Smooth muscle cell (in vitro differentiated cells): Measurements from ENCODE around the gene JAG1. TPM values are rescaled to one million over a fixed set of nuclear protein-coding genes. Genes with fewer than 3 reads are reported as not detected.
A peak's percentile ranks its signal among the peaks of the same experiment; 100 is the strongest.

Experiments
- DNase-seq: peaks from one replicate; lab custom pipeline; 2025; ENCODE audit not compliant: unreplicated experiment; lab: John Stamatoyannopoulos, UW
- H2AFZ ChIP-seq: fragments of 200-600 bp; sonication (generic); 2 replicates; pipeline ENCODE4 v1.6.0; 2016; ENCODE audit warnings: antibody characterized with exemption, low read depth, mild to moderate bottlenecking
- H3F3A ChIP-seq: fragments of 200-600 bp; sonication (generic); 2 replicates; pipeline ENCODE4 v1.6.0; 2017; ENCODE audit warnings: antibody characterized with exemption, low read depth
- H3K27ac ChIP-seq: fragments of 200-600 bp; sonication (generic); 2 replicates; pipeline ENCODE4 v1.5.1; 2016; ENCODE audit warnings: low read depth, mild to moderate bottlenecking
- H3K27me3 ChIP-seq: fragments of 200-600 bp; sonication (generic); 2 replicates; pipeline ENCODE4 v1.6.1; 2016; ENCODE audit warnings: low read depth, mild to moderate bottlenecking
- H3K36me3 ChIP-seq: fragments of 200-600 bp; sonication (generic); 2 replicates; pipeline ENCODE4 v1.5.1; 2016; ENCODE audit warnings: low read depth
- H3K4me1 ChIP-seq: fragments of 200-600 bp; sonication (generic); 2 replicates; pipeline ENCODE4 v1.5.1; 2016; ENCODE audit warnings: low read depth
- H3K4me2 ChIP-seq: fragments of 200-600 bp; sonication (generic); 2 replicates; pipeline ENCODE4 v1.6.0; 2016; ENCODE audit warnings: mild to moderate bottlenecking
- H3K4me3 ChIP-seq: fragments of 200-600 bp; sonication (generic); 2 replicates; pipeline ENCODE4 v1.5.1; 2016; ENCODE audit warnings: mild to moderate bottlenecking
- H3K79me2 ChIP-seq: fragments of 200-600 bp; sonication (generic); 2 replicates; pipeline ENCODE4 v1.6.0; 2016; ENCODE audit warnings: low read depth, mild to moderate bottlenecking
- H3K9ac ChIP-seq: fragments of 200-600 bp; sonication (generic); 2 replicates; pipeline ENCODE4 v1.6.0; 2016; ENCODE audit warnings: low read depth
- H3K9me3 ChIP-seq: fragments of 200-600 bp; sonication (generic); replicated peaks from 2 replicates; pipeline ENCODE4 v1.5.1; 2016; ENCODE audit warnings: low read depth
- H4K20me1 ChIP-seq: fragments of 200-600 bp; sonication (generic); 2 replicates; pipeline ENCODE4 v1.6.0; 2016; ENCODE audit warnings: low read depth
- WGBS: methylation state at CpG from one replicate; pipeline ENCODE4 v1.1.7; 2016; ENCODE audit warnings: low lambda C conversion rate; 5-methylcytosine and 5-hydroxymethylcytosine counted together
- polyA plus RNA-seq: library from polyadenylated mRNA; unstranded; fragments of >200 nt; fragmentation: Nextera tagmentation; extraction: Ambion mirVana; gene quantifications from 2 replicates; pipeline ENCODE4 v1.2.1, GENCODE V29; 2016
- total RNA-seq: library from RNA; depleted of rRNA; stranded (reverse); fragments of >200 nt; gene quantifications from 2 replicates; pipeline ENCODE4 v1.2.3, GENCODE V29; 2014
- TF ChIP-seq, protein P1 (sequence below): fragments of 200-600 bp; sonication (generic); IDR thresholded peaks from 2 replicates; pipeline ENCODE4 v1.5.1; 2017; ENCODE audit warnings: borderline replicate concordance, mild to moderate bottlenecking, antibody characterized with exemption; ENCODE audit not compliant: insufficient read depth, poor library complexity, severe bottlenecking

Gene JAG1
- total and polyA plus RNA-seq, 2 experiments from 2014 or later = 45.0 to 126 TPM

DNA sequence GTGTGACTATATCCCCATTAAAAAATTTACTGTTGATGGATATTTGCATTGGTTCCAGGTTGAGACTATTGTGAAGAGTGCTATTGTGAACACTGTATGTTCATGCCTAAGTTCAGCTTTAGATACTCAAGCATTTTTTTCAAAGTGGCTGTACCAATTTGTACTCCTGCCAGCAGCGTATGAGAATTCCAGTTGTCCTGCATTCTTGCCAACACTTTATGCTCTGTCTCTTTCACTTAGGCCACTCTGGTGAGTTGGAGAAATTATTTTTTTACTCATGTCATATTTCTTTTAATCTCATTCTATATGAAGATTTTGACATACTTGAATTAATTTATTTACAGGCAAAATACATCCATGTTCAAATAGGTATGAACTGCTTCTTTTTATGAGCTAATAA, 76.2 kb downstream of the JAG1 start:
- WGBS = 91% methylated on average over 1 of the region's 1 CpG
- no peaks in the 10 kb centered on the region for H3K9me3 ChIP-seq

DNA sequence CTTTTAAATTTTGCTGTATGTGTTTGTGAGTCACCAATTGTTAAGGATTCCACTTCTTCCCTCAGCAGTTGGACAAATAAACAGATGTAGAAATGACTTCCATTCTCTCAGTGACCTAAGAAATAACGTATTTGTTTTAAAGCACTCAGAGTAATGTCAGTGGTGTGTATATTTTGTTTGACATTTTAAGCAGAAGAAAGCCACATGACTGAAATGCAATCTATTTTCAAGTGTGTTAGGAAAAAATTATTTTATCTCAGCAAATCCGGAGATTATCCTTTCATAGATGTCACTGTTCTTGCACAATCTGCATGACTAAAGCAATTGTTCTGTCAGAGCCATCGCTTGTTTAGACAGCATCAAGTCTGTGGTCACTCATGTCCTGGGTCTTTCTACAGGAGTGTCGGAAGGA, 77.1 kb downstream of the JAG1 start:
- H3K36me3 ChIP-seq = no peaks in the 10 kb centered on the region
- H3K27me3 ChIP-seq = no peaks in the 10 kb centered on the region
- H2AFZ ChIP-seq = no peak overlapping the region
- H3K79me2 ChIP-seq = no peaks in the 10 kb centered on the region
- no peak overlapping the region for H3K9ac ChIP-seq
- H3K4me2 ChIP-seq = peak overlapping the region; percentile 63
- DNase-seq = no peak
- peaks cover 10% of the 10 kb centered on the region for H3K4me1 ChIP-seq
- no peak overlapping the region for H3K4me3 ChIP-seq
- TF ChIP-seq, protein P1, sequence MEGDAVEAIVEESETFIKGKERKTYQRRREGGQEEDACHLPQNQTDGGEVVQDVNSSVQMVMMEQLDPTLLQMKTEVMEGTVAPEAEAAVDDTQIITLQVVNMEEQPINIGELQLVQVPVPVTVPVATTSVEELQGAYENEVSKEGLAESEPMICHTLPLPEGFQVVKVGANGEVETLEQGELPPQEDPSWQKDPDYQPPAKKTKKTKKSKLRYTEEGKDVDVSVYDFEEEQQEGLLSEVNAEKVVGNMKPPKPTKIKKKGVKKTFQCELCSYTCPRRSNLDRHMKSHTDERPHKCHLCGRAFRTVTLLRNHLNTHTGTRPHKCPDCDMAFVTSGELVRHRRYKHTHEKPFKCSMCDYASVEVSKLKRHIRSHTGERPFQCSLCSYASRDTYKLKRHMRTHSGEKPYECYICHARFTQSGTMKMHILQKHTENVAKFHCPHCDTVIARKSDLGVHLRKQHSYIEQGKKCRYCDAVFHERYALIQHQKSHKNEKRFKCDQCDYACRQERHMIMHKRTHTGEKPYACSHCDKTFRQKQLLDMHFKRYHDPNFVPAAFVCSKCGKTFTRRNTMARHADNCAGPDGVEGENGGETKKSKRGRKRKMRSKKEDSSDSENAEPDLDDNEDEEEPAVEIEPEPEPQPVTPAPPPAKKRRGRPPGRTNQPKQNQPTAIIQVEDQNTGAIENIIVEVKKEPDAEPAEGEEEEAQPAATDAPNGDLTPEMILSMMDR = no peak
- H3K9me3 ChIP-seq = no peaks in the 10 kb centered on the region
- no peaks in the 10 kb centered on the region for H4K20me1 ChIP-seq
- H3K27ac ChIP-seq = peak overlapping the region; percentile 68
- peaks cover 10% of the 10 kb centered on the region for H3F3A ChIP-seq
- WGBS = 18% methylated on average over 4 of the region's 4 CpGs

More for the DNA sequence above, 76.2 kb downstream of the JAG1 start:
- no peak overlapping the region for H3K4me3 ChIP-seq
- no peaks in the 10 kb centered on the region for H3K36me3 ChIP-seq
- H3K4me2 ChIP-seq = no peak overlapping the region
- no peaks in the 10 kb centered on the region for H4K20me1 ChIP-seq
- no peak overlapping the region for H2AFZ ChIP-seq
- H3F3A ChIP-seq = peaks cover 12% of the 10 kb centered on the region
- H3K4me1 ChIP-seq = peaks cover 12% of the 10 kb centered on the region
- no peak overlapping the region for H3K27ac ChIP-seq
- TF ChIP-seq, protein P1 = no peak
- no peak overlapping the region for H3K9ac ChIP-seq
- no peaks in the 10 kb centered on the region for H3K27me3 ChIP-seq
- no peaks in the 10 kb centered on the region for H3K79me2 ChIP-seq
- no peak for DNase-seq

DNA sequence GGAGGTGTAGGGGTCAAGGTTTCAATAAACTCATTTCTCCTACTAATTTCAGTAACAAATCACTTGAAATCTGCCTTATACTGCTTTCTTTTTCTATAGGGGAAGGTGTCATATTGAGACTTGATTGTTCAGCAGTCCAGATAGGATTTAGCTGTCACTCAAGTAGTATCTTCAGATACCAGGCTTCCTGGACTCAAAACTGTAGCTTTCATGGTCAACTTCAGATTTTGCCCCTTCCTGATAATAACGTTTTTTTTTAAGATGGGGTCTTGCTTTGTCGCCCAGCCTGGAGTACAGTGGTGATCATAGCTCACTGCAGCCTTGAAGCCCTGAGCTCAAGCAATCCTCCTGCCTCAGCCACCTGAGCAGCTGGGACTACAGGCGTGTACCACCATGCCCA, 77.8 kb downstream of the JAG1 start:
- Histone ChIP-seq H3K36me3 (no peaks in the 10 kb centered on the region), H4K20me1 (no peaks in the 10 kb centered on the region), H3K27me3 (no peaks in the 10 kb centered on the region), H3K4me1 (peaks cover 10% of the 10 kb centered on the region), H3K9me3 (no peaks in the 10 kb centered on the region), H3K79me2 (no peaks in the 10 kb centered on the region), H3F3A (peaks cover 8% of the 10 kb centered on the region), H2AFZ (no peak overlapping the region), H3K27ac (peak overlapping the region; percentile 68), H3K4me2 (no peak overlapping the region), H3K4me3 (no peak overlapping the region), H3K9ac (no peak overlapping the region)
- no peak for DNase-seq
- WGBS = 95% methylated on average over 3 of the region's 3 CpGs
- TF ChIP-seq, protein P1 = no peak

DNA sequence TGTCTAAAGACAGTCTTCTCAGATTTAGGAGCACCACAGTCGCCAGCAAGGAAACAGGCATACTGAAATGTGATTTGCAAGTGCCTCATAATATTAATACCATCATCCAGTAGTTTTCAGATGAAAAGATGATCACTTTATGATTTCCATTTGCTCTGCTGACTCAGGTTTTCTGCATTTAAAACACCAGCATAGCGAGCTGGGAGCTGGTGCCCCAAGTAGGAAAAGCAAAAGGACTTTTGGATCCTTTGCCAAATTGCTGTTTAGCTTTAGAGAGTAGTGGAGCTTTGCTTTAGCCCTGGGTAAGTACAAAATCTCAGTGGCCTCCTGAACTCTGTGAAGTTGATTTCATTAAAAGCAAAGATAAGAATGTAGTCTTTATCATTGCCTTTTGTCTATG, 78.5 kb downstream of the JAG1 start:
- no peak overlapping the region for H3K4me3 ChIP-seq
- no peaks in the 10 kb centered on the region for H3K27me3 ChIP-seq
- DNase-seq = no peak
- no peak overlapping the region for H3K27ac ChIP-seq
- H4K20me1 ChIP-seq = no peaks in the 10 kb centered on the region
- H3K36me3 ChIP-seq = no peaks in the 10 kb centered on the region
- TF ChIP-seq, protein P1 = no peak
- H3K79me2 ChIP-seq = no peaks in the 10 kb centered on the region
- 81% methylated on average over 2 of the region's 2 CpGs for WGBS
- no peak overlapping the region for H2AFZ ChIP-seq
- H3K4me2 ChIP-seq = no peak overlapping the region
- peaks cover 10% of the 10 kb centered on the region for H3K4me1 ChIP-seq
- no peaks in the 10 kb centered on the region for H3K9me3 ChIP-seq
- H3F3A ChIP-seq = peaks cover 8% of the 10 kb centered on the region
- no peak overlapping the region for H3K9ac ChIP-seq
